ENCODE measurements around the gene DPP3.
"Not testable (repeated sequence)": the region's sequence is repeated elsewhere in the genome, so short reads cannot be mapped to it uniquely, and the experiment has no call there.

The DPP3 gene

DNA sequence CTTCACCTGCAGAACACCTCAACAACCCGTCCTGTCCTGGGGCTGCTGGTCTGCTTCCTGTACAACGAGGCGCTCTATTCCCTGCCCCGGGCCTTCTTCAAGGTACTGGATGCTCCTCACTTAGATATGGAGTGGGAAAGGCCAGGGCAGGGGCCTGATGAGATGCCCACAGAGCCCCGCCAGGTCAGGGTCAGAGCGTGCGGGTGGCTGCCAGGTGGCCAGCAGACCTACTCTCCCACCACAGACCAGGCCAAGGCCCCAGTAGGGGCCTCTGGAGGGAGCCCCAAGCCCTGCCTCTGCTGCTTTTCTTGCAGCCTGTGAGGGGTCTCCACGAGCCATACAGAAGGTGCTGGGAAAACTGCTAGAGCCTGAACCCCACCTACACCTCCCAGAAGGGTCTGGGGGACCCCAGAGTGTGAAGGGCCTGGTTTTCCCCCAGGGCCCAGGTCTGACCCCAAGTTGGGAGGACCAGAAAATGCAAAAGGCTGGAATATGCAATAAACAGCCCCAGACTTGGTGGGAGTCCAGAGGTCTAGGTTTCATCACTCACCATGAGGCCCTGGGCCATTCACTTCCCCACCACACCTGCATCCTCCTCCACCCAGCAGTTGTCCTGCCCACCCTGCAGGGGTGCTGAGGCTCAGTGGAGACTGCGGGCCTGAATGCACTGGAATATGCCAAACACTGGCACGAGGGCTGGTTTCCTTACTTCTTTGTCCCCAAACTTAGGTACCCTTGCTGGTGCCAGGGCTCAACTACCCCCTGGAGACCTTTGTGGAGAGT lies 50.9 kb downstream of the DPP3 start:
- no peak for DNase-seq (ENCODE audit: low read depth)

- DNase-seq (ENCODE audit: low read depth), result no peak
Measured at GRCh38 chr11:66531841-66532240, 51.6 kb downstream of the DPP3 start.

DNA sequence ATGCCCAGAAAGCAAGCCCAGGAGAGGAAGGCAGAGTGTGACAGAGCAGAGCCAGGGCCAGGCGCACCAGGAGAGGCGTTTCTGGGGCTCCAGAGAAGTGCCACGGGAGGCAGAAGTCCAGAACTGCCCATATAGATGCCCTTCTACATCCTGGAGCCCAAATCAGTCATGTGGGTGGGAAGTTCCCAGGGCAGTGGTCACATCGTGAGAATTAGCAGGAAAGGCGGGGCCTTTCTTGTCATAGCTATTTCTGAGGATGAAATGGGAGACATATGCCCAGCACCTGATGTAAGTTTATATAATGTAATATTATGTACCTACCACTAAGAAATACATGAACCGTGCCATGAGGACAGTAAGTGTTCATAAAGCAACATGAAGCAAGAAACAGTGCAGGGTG lies 52.5 kb downstream of the DPP3 start:
- DNase-seq (ENCODE audit: low read depth), result no peak

DNA sequence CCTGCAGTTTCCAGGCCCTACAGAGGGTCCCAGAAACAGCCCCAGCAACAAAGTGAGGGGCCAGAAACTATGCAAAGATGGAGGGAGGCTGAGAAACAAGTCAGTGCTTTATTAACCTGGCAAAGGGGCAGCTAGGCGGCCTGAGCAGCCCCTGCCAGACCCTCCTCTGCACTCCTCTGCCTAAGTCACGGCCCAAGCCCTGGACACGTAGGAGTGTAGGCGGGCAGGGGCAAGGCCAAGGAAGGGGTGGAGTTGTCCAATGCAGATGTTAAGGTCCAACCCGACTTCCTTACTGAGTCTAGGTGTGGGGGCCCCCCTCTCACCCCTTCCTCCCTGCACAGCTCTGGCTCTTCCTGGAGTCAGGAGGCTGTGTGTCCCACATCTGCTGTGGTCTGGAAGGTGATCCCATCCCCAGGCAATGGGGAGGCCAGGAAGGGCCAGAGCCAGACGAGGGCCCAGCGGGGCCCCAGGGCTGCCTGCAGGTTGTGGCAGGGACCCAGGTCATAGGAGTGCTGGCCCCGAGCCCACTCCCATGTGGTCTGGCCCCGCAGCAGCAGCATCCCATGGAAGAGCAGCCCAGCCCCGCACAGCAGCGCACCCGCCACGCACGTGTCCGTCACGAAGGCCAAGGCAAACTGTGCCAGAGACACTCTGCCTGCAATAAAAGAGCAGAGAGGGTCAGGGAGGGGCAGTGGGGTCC lies 59.1 kb downstream of the DPP3 start:
- no peak for DNase-seq (ENCODE audit: low read depth)

DNA sequence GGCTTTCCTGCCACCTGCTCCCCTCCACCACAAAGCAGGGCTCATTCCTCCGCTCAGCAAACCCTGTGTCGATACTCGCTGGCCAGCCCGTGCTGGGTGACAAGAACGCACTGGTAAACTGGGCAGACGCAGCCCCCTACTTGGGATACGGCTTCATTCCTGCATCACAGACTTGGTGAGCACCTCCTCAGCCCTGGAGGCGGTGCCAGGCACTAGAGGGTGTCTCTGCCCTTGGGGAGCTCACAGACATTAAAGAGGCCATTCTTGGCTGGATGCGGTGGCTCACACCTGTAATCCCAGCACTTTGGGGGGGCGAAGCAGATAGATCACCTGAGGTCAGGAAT lies 59.6 kb downstream of the DPP3 start:
- no peak for DNase-seq (ENCODE audit: low read depth)

DNA sequence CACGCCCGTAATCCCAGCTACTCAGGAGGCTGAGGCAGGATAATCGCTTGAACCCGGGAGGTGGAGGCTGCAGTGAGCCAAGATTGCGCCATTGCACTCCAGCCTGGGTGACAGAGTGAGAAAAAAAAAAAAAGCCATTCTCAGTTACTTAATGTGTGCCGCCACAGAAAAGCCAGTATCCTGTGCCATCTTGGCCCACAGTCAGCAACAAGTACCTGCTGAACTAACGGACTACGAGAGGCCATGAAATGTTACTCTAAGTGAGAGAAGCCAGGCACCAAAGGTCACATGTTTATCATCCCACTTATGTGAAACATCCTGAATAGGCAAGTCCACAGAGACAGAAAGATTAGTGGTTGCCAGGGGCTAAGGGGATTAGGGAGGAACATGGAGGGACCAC lies 60.4 kb downstream of the DPP3 start:
- not testable (repeated sequence) for DNase-seq (ENCODE audit: low read depth)

- DNase-seq (ENCODE audit: low read depth), result no peak
Measured at GRCh38 chr11:66541892-66542291, 61.7 kb downstream of the DPP3 start.

DNA sequence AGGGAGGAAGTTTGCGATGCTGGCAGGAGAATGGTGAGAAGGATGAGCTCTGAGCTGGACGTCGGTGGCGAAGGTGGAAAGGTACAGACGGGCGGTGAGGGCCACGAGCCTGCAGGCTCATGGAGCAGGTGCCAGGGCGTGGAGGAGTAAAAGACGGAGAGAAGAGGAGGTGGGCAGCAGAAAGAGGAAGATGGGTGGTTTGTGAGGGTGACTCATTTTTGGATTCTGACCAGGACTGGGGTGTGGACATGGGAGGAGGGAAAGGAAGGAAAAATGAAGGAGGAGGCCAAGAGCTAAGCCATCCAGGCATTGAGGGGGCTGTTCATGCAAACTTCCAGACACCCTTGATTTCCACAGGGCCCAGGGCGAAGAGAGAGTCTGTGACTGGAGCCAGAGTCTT lies 62.1 kb downstream of the DPP3 start:
- DNase-seq (ENCODE audit: low read depth), result no peak

DNA sequence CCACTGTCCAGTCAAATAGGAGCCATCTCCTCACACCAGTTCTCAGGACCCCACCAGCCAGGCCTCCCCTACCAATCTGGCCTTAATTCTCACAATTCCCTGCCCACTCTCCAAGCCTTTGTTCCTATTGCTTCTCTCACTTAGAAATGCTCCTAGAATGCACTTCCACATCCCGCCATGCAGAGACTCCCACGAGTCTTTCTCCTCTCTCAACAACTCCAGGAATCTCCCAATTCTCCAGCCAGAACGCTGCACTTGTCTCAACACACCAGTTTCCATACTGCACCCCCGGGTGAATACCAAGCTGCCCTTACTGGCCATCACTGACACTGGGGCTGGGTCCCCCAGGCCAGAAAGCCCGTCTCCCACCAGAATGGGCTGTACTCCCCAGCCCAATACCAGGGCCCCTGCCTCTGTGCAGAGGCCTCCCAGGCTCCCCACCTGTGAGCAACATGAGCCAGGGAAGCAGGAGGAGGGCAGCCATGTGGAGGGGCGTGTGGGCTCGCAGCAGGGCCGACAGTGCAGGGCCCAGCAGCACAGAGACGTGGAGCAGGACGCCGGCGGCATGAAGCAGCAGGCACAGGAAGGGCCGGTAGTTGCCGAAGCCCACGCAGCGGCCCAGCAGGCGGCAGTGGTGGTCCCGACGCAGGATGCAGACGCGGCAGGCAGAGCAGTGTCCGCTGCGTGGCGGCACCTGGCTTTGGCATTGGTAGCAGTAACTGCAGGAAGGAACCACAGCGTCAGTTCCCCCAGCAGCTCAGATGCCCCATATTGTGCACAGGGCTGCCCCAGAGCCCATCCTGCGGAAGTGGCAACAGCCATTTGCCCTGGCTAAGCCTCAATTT lies 63.3 kb downstream of the DPP3 start:
- no peak for DNase-seq (ENCODE audit: low read depth)

- not testable (repeated sequence) for DNase-seq (ENCODE audit: low read depth)
Measured at GRCh38 chr11:66544952-66545351, 64.7 kb downstream of the DPP3 start.

- peak; percentile 94 for DNase-seq (ENCODE audit: low read depth)
Measured at GRCh38 chr11:66545701-66546367, 65.6 kb downstream of the DPP3 start, which contains the start of gene ZDHHC24. TSS of gene ZDHHC24 (minus strand) at chr11:66546048. CDS start at chr11:66546003, 45 bp downstream.

DNA sequence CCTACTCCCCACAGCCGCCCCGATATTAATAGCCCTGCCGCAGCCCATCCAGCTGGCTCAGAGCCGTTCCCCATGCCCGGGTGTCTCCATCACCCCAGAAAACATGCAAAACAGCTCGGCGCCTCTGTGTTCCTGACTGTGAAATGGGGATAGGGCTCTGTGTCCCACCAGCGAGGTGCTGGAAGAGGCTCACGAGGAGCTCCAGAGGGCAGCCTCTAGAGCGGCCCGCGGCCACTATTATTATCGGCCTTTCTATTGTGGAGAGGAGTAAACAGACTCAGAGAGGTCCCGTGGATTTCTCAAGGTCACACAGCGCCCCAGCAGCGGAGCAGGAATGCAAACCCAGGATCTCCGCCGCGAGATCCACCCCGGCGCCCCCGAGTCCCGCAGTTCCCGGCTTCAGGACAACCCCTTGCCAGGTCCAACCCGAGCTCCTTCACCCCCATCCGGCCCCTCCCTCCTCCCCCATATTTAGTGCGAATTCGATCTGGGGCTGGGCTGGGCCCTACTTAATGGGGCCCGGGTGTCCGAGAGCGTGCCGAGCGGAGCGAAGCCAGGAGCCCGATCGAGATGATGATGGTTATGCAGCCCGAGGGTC lies 66.2 kb downstream of the DPP3 start, which contains the start of gene ACTN3:
TSS of gene ACTN3 (plus strand) at position 536 of the 598 bp plus-strand sequence. CDS start at position 571, 35 bp downstream.
- DNase-seq (ENCODE audit: low read depth), result no peak

- no peak for DNase-seq (ENCODE audit: low read depth)
Measured at GRCh38 chr11:66546966-66547661, 66.9 kb downstream of the DPP3 start.

GRCh38 chr11:66547662-66548009 lies 67.4 kb downstream of the DPP3 start:
- DNase-seq (ENCODE audit: low read depth), result no peak

DNA sequence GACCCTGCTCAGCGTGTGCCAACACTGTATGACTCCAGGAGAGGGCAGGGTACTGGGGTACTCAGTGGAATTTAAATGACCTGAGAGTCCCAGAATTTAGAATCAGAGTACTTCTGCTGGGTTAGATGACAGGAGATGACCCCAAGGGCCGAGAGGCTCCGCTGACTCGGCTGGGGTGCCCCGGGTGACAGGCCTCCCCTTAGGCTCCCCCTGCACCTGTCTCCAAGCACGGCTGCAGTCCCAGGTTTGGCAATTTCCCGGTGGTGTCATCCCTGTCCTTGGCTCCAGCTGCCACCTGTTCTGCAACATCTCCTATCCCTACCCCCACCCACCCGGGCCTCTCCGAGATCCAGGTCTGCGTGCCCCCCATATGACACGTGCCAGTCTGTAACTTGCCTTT lies 67.8 kb downstream of the DPP3 start:
- no peak for DNase-seq (ENCODE audit: low read depth)

DNA sequence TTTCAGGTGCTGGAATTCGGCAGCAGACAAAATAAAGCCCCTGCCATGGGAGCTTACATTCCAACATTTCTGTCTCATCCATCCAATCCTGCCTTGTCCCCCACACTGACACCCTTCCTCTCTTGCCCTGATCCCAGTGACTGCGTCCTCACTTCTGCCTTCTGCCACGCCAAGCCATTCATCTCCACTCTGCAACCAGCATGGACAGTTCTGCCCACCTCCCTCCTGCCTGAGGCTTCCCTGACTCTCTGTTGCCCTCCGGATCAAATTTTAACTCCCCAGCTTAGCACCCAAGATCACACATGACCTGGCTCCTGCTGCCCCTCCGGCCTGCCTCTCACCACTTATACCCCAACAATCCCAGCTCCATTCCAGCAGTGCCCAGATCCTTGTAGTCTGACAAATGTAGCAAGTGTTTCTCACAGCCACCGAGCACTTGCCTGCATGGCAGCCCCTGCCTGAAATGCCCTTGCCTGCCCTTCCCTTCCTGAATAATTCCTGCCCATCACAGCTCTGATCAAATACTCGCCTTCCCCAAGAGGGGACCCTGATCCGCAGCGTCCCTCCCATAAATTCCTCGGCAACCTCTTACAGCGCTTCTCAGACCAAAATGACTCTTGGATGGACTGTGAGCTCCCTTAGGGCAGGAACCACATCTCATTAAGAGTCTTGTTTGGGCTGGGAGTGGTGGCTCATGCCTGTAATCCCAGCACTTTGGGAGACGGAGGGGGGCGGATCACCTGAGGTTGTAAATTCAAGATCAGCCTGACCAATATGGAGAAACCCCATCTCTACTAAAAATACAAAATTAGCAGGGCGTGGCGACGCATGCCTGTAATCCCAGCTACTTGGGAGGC lies 68.8 kb downstream of the DPP3 start:
- DNase-seq (ENCODE audit: low read depth), result no peak

DNA sequence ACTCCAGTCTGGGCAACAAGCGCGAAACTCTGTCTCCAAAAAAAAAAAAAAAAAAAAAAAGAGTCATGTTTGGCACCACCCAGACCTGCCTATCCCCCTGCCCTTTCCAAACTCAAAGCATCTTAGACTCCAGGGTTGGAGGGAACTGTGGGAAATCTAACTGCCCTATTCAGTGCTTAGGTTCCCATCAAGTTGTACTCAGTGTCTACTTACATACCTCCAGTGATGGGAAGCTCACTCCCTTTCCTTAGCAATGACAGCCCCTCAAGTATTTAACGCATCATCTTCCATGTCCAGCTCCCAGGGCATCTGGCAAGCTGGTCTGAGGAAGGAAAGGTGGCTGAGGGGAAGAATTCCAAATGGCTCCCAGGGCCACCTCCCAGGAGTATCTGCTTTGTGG lies 69.5 kb downstream of the DPP3 start:
- DNase-seq (ENCODE audit: low read depth), result no peak

- no peak for DNase-seq (ENCODE audit: low read depth)
Measured at GRCh38 chr11:66550887-66551286, 70.7 kb downstream of the DPP3 start.

- no peak for DNase-seq (ENCODE audit: low read depth)
Measured at GRCh38 chr11:66554602-66555001, 74.4 kb downstream of the DPP3 start.

- DNase-seq (ENCODE audit: low read depth), result no peak
Measured at GRCh38 chr11:66555416-66555815, 75.2 kb downstream of the DPP3 start.
